AG04449 (cell line): ENCODE measurements around the gene SUFU.
A peak's percentile ranks its signal among the peaks of the same experiment; 100 is the strongest.

Experiments used
- CTCF ChIA-PET: fragments of 350-600 bp; formaldehyde crosslinking; extraction: SDS; loops from one replicate; lab custom pipeline; 2021; ENCODE audit warnings: antibody characterized with exemption; lab: Yijun Ruan, JAX
- POLR2A ChIA-PET: fragments of 400-600, 350-600 bp; formaldehyde crosslinking; extraction: SDS; loops from one replicate; lab custom pipeline; 2020; ENCODE audit warnings: antibody characterized with exemption, inconsistent platforms; lab: Yijun Ruan, JAX
- DNase-seq: peaks from one replicate; pipeline ENCODE4 v3.0.0-alpha.2; 2010; ENCODE audit warnings: low read depth, low spot score
- H3K4me3 ChIP-seq: 2 replicates; pipeline ENCODE4 v1.5.1; 2011; ENCODE audit warnings: low read depth, mild to moderate bottlenecking, control low read depth, low read length
- TF ChIP-seq, protein P1 (sequence below): IDR thresholded peaks from one replicate; pipeline ENCODE4 v1.5.1; 2011; ENCODE audit warnings: mild to moderate bottlenecking, moderate library complexity, low read length, control low read depth, inconsistent platforms; ENCODE audit not compliant: insufficient read depth; ENCODE audit errors: missing control alignments

SUFU gene

DNA sequence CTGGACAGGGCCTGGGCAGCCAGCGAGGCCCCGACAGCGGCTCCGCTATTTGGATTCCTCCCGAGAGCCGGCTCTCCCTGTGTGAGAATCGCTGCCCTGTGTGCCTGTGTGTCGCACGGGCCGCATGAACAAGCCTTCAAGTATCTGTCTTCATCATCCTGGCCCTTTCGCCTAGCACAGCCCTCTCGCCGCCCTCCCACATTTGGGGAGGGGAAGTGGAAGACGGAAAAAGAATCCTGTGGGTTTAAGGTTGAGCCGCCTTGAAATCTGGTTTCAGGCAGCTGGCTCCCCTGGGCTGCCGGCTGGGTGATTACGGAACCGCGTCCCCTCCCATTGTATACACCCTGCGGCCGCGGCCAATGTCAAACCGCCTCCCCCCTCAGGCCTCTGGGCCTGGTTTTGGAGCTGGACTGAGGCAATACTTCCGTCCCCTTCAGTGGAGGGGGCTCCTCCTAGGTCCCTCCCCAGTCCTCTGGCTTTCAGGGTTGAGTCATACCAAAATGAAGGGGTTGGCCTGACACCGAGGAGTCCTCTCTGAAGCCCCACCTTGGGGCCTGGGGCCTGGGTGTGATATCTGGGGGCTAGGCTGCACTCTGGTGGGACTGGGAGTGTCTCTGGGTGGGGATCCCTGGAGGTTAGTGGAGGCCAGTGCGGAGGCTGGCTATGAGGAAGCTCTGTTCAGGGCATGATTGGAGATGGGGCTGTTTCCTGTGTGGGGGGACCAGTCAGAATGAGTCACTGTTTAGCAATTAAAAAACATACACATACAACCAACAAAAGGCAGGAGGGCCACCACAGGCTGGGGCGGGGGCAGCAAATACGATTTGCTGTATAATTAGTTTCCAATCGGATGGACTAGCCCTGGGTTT, 142.2 kb downstream of the SUFU start:
- H3K4me3 ChIP-seq: peak overlapping the region; percentile 91
- CTCF ChIA-PET: interaction anchor here (0.8 to 3.2 kb wide), 15 partner anchors 11 to 143 kb away, joined by 3 to 11 read pairs (median 5); partner anchors contain the start of genes ACTR1A and SUFU
- TF ChIP-seq, protein P1, sequence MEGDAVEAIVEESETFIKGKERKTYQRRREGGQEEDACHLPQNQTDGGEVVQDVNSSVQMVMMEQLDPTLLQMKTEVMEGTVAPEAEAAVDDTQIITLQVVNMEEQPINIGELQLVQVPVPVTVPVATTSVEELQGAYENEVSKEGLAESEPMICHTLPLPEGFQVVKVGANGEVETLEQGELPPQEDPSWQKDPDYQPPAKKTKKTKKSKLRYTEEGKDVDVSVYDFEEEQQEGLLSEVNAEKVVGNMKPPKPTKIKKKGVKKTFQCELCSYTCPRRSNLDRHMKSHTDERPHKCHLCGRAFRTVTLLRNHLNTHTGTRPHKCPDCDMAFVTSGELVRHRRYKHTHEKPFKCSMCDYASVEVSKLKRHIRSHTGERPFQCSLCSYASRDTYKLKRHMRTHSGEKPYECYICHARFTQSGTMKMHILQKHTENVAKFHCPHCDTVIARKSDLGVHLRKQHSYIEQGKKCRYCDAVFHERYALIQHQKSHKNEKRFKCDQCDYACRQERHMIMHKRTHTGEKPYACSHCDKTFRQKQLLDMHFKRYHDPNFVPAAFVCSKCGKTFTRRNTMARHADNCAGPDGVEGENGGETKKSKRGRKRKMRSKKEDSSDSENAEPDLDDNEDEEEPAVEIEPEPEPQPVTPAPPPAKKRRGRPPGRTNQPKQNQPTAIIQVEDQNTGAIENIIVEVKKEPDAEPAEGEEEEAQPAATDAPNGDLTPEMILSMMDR: no peak
- POLR2A ChIA-PET: interaction anchor here (0.6 to 3.8 kb wide), 11 partner anchors 9 to 1604 kb away, joined by 3 to 35 read pairs (median 4); partner anchors contain the start of genes ARL3 and SFXN2
- peak; percentile 66 for DNase-seq

DNA sequence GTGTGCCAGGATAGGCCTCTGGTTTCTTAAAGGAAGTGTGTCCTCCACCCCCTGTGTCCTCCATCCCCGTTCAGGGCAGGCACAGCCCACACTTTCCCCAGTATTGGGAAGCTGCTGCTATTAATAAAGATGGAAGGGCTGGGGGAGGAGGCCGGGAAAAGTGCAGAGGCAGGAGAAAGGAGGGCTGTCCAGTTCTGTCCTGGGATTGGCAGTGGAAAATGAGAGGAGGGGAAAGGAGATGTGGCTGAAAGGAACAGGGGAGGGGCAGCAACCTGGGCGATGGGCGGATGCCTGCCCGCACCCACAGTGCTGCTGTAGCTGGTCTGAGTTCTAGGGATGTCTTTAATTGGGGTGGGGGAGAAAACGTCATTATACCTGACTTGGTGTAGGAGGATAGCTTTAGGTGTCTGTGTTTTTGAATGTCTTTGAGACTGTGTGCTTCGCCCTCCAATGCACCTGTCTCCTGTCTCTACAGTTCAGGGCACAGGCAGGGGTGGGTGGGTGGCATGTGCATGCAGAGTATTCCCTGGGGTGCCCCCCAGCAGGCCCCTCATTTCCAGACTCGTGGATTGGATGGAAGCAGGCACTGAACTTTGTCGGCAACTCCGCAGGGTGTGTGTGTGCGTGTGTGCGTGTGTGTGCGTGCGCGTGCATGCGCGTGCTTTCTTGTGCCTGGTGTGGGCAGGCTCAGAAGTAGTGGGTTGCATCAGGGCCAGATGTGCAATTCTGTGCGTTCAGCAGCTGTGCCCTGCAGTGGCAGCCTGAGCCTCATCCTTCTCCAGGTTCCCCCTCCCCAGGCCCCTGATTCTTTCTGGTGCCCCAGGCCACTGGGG, 143.1 kb downstream of the SUFU start:
- CTCF ChIA-PET: interaction anchor here (0.8 to 3.2 kb wide), 10 partner anchors 12 to 144 kb away, joined by 3 to 11 read pairs (median 4); no protein-coding TSS in a partner anchor
- POLR2A ChIA-PET: interaction anchor here (0.6 to 3.8 kb wide), 9 partner anchors 9 to 1605 kb away, joined by 3 to 35 read pairs (median 4); partner anchors contain the start of genes ARL3 and SFXN2
- no peak for DNase-seq
- peak overlapping the region; percentile 91 for H3K4me3 ChIP-seq
- TF ChIP-seq, protein P1: no peak

DNA sequence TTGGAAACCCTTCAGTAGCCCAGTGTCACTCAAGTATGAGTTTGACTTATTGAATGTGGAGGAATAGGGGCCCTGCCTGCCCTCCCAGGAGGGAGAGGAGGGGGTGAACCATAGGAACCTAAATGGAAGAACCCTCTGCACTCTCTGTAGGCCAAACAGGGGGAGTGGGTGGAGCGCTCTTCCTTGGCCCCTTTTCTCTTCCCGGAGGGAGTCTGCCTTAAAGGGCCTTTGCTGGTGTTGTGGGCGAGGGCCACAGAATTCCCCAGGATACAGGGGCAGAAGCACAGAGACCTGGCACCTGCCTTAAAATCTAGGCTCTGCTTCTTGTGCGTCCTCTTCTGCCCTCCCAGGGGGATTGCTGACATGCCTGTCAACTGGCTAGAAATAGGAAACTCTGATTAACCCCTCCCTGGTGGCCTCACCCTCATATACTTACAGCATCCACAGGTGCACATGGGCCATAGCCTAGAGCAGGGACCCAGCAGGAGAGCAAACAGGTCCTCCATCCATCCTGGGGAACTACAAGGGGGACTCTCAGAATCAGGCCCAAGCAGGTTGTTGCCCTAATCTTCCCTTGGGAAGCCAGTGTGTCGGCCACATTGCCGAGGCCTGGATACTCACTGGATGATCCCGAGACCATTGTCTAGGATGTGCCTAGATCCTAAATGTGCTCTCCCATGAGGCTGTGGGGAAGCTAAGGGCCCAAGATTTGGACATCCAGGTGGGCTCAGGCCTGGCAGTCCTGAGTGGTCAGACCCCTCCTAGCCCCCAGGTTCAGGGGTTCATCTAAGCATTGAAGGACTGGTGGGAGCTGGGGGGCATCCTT, 143.9 kb downstream of the SUFU start:
- POLR2A ChIA-PET: interaction anchor here (2.5 to 3.8 kb wide), 2 partner anchors 28 to 66 kb away, joined by 14 to 35 read pairs; partner anchors contain the start of genes ARL3 and SFXN2
- CTCF ChIA-PET: interaction anchor here (1.0 kb wide), 1 partner anchor 145 kb away, joined by 3 read pairs; no protein-coding TSS in a partner anchor
- TF ChIP-seq, protein P1: no peak
- DNase-seq: no peak
- peak overlapping the region; percentile 91 for H3K4me3 ChIP-seq

DNA sequence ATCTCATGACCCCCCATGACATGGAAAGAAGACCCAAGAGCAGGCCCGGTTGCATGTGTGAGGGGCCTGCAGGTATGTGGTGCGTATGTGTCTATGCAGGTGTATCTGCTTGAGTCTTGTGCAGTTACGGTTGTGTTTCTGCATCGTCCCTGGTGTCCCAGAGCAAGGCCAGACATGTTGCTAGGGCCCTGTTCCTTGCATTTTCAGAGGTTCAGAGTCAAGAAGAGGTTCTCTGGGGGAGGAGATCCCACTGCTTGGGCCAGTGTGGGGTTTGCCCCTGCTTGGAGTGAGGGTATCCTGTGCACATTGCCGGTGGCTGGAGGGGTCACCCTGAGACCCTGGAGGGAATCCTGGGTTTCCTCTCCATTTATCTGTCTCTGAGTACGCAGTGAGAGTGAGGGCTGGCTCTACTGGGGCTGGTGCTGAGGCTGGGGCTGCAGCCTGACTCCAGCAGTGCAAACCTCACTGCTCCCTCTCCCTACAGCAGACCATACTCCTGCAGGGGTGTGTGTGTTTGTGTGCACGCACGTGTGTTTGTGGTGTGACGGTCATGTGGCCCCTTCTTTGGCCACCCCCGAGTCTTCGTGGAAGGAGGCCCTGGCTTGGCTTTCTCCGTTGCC, 144.6 kb downstream of the SUFU start:
- DNase-seq: no peak
- ChIA-PET POLR2A (no interaction called here), CTCF (no interaction called here)
- TF ChIP-seq, protein P1: no peak
- peak overlapping the region; percentile 91 for H3K4me3 ChIP-seq

DNA sequence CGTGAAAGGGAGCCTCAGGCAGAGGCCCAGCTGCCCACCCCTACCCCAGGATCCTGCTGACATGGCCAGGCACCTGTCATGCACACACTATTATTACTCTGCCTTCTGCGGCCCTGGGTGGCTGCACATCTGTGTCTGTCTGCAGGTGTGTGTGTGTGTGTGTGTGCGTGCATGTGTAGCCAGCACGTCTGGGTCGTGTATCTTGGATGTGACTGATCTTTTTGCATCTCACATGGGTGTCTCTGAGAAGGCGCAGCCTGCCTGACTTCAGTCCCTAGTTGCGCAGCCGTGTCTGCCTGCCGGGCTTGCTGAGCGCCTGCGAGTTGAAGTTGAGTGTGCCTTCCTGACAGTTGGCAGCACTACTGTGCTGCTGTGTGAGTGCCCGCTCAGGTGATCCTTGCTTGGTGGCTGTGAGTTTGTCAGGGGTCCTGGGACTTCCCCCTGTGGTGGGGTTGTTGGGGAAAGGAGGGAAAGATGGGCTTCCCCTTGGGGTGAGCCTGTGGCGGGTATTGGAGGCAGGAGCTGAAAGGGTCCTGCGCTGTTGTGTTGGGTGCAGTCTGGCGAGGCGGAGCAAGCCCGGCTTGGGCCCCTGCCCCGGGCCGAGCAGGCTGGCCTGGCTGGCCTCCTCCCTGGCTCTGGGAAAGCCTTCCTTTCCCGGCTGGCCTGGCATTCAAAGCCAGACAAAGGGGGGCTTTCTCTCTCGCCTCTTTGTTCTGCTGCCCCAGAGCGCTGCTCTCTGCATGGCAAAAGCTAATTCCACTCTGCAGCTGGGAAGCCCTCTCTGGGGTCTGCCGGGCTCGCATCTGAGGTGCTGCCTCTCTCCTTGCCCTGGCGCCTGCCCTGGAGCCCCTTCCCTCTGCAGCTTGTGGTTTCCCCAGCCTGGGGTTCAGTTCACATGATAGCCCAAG, 145.4 kb downstream of the SUFU start:
- TF ChIP-seq, protein P1: no peak
- H3K4me3 ChIP-seq: peak overlapping the region; percentile 34
- no peak for DNase-seq
- ChIA-PET CTCF (interaction anchor here (1.0 to 1.7 kb wide), 3 partner anchors 12 to 146 kb away, joined by 3 to 5 read pairs (median 3); no protein-coding TSS in a partner anchor), POLR2A (interaction anchor here (0.6 kb wide), 1 partner anchor 61 kb away, joined by 3 read pairs; no protein-coding TSS in a partner anchor)
